Measurements from ENCODE around the gene PTPRN2. TPM values are rescaled to one million over a fixed set of nuclear protein-coding genes. Genes with fewer than 3 reads are reported as not detected.

PTPRN2 gene
- total and polyA plus RNA-seq, 8 donors = 12.2 to 49.2 (median 31.8) TPM

DNA sequence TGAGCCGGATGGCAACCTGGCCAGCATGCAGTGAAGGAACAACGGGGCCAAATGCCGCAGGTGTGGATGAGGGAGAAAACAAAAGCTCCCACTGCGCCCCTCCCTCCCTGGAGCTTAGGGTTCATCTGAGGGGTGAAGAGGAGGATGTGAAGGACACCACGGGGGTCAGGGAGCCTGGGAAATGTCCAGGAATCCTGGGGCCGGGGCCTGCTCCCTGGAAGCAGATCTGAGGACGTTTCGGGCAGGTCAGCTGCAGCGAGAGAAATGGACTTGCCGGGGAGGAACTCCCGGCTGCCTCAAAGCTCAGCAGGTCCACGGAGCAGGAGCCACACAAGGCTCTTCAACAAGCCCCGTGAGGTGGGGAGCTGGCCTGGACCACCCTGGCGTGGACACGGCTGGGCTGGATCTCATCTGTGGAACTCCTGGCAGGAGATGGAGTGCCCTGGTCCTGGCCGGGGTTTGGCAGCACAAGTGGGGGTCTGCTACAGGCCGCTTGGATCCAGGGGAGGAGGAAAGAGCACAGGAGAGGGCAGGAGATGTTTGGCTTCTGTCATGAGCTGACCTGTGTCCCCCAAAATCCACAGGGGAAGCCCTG is 585.0 kb downstream of the PTPRN2 start:
- H3K36me3 ChIP-seq = no peaks in the 10 kb centered on the region
- H3K4me1 ChIP-seq = no peaks in the 10 kb centered on the region
- 90 to 94% methylated on average over 17 of the region's 17 CpGs for WGBS, 2 donors
- ATAC-seq (no peak), DNase-seq (peak in 1 of 6 donors; percentile 49), FAIRE-seq (no peak)
- no peak overlapping the region for H3K27ac ChIP-seq
- H3K27me3 ChIP-seq = no peaks in the 10 kb centered on the region
- intact Hi-C loops (cut with DNase I) = no loop called here
- TF ChIP-seq, protein P1, sequence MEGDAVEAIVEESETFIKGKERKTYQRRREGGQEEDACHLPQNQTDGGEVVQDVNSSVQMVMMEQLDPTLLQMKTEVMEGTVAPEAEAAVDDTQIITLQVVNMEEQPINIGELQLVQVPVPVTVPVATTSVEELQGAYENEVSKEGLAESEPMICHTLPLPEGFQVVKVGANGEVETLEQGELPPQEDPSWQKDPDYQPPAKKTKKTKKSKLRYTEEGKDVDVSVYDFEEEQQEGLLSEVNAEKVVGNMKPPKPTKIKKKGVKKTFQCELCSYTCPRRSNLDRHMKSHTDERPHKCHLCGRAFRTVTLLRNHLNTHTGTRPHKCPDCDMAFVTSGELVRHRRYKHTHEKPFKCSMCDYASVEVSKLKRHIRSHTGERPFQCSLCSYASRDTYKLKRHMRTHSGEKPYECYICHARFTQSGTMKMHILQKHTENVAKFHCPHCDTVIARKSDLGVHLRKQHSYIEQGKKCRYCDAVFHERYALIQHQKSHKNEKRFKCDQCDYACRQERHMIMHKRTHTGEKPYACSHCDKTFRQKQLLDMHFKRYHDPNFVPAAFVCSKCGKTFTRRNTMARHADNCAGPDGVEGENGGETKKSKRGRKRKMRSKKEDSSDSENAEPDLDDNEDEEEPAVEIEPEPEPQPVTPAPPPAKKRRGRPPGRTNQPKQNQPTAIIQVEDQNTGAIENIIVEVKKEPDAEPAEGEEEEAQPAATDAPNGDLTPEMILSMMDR (IDR thresholded peaks at IDR 0.05) = no peak
- no peaks in the 10 kb centered on the region for H3K9me3 ChIP-seq
- no peak overlapping the region for H3K4me3 ChIP-seq

DNA sequence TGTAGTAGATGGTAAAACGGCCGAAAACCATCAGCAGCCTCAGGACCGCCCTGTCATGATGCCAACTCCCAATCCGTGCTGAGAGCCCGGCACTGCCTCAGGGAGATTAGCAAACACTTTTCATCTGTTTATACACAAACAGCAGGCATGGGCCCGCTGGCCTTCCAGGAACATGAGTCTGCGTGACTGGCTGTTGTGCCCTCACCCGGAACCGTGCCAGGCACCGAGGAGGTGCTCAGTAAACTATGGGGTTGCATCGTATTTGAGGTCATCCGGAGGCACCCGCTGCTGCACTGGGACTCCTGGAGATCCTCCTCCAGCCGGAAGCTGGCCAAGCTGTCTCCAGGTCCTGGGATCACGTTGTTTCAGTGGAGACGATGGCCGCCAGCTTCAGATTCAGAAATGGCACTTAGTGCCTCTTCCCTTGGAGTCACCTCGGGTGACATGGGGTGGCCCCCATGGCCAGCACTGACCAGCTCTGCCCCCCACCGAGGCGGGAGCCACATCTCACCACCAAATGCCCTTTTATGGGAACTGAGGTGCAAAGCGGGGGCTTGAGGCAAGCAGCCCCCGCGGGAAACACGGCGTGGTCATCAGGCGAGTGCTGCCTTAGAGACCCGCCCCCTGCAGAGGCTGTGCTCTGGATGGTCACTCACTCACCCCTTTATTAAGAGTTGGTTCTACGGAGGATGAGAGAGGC is 585.9 kb downstream of the PTPRN2 start:
- 87 to 93% methylated on average over 28 of the region's 28 CpGs for WGBS, 2 donors

DNA sequence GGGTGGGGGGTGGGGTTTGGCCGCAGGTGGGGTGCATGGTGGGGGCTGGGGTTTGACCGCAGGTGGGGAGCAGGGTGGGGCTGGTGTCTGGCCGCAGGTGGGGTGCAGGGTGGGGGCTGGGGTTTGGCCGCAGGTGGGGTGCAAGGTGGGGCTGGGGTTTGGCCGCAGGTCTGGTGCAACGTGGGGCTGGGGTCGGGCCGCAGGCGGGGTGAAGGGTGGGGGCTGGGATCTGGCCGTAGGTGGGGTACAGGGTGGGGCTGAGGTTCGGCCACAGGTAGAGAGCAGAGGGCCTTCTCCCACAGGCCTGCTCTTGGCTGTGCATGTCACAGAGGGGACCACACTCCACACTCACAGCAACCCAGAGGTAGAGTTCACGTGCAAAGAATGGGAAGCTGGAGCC is 586.6 kb downstream of the PTPRN2 start:
- H3K27me3 ChIP-seq = no peaks in the 10 kb centered on the region
- TF ChIP-seq, protein P1 (IDR thresholded peaks at IDR 0.05) = no peak
- 84 to 90% methylated on average over 9 to 10 of the region's 12 CpGs for WGBS, 2 donors
- no peak overlapping the region for H3K4me3 ChIP-seq
- no peaks in the 10 kb centered on the region for H3K9me3 ChIP-seq
- H3K36me3 ChIP-seq = no peaks in the 10 kb centered on the region
- H3K27ac ChIP-seq = no peak overlapping the region
- peak in 1 of 6 donors; percentile 43 for DNase-seq
- ATAC-seq = no peak
- no peaks in the 10 kb centered on the region for H3K4me1 ChIP-seq
- no peak for FAIRE-seq
- intact Hi-C loops (cut with DNase I) = no loop called here

More for the DNA sequence above, 585.9 kb downstream of the PTPRN2 start:
- TF ChIP-seq, protein P1 (IDR thresholded peaks at IDR 0.05) = no peak
- no peaks in the 10 kb centered on the region for H3K9me3 ChIP-seq
- no peaks in the 10 kb centered on the region for H3K27me3 ChIP-seq
- H3K4me1 ChIP-seq = no peaks in the 10 kb centered on the region
- H3K36me3 ChIP-seq = no peaks in the 10 kb centered on the region
- ATAC-seq = peak in 2 of 4 donors; percentile 61 to 65
- DNase-seq = peak in 2 of 6 donors; percentile 14 to 58
- no peak for FAIRE-seq
- H3K4me3 ChIP-seq = no peak overlapping the region
- no peak overlapping the region for H3K27ac ChIP-seq
- intact Hi-C loops (cut with DNase I) = no loop called here

DNA sequence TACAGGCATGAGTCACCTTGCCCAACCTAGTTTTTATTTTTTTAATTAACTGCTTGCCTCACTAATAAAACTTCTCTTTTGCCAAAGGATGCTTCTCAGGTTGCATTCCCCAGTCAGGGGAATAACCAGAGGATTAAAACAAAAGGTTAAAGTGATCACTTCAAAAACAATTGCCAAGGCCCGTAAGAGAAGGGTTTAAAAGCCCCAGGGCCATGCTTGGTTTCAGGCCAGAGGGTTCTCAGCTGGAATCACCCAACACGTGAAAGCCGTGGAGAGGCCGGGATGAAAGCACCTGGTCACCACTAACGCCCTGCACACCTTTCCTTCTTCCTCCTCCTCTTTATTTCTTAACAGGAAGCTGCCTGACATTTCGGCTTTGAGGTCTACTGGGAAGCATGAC is 587.5 kb downstream of the PTPRN2 start:
- no peak overlapping the region for H3K27ac ChIP-seq
- no peak for DNase-seq
- H3K4me3 ChIP-seq = no peak overlapping the region
- 60 to 73% methylated on average over 6 of the region's 6 CpGs for WGBS, 2 donors
- H3K4me1 ChIP-seq = no peaks in the 10 kb centered on the region
- H3K9me3 ChIP-seq = no peaks in the 10 kb centered on the region
- TF ChIP-seq, protein P1 (IDR thresholded peaks at IDR 0.05) = no peak
- no peaks in the 10 kb centered on the region for H3K27me3 ChIP-seq
- no peak for FAIRE-seq
- intact Hi-C loops (cut with DNase I) = no loop called here
- H3K36me3 ChIP-seq = no peaks in the 10 kb centered on the region
- no peak for ATAC-seq
